ENCODE data around the gene COL24A1.
"Not testable (repeated sequence)": the region's sequence is repeated elsewhere in the genome, so short reads cannot be mapped to it uniquely, and the experiment has no call there.

The COL24A1 gene

DNA sequence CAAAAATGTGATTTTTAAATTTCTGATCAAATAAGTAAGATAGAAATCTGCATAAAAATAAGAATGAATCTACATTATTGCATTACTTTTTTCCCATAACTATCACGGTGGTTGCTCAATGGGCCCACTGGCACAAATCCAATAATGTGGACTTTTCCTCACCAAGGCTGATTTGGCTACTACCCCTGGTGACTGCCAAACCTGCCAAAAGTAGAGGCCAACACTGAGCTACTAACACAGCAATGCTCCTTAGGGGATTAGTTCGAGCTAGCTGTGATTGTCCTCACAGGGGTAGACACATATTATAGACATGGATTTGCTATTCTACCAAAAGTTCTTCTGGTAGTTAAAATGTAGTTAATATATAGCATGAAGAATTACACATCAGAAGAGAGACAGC is 340.7 kb downstream of the COL24A1 start:
- no peak for DNase-seq (ENCODE audit: low read depth, low spot score)

DNA sequence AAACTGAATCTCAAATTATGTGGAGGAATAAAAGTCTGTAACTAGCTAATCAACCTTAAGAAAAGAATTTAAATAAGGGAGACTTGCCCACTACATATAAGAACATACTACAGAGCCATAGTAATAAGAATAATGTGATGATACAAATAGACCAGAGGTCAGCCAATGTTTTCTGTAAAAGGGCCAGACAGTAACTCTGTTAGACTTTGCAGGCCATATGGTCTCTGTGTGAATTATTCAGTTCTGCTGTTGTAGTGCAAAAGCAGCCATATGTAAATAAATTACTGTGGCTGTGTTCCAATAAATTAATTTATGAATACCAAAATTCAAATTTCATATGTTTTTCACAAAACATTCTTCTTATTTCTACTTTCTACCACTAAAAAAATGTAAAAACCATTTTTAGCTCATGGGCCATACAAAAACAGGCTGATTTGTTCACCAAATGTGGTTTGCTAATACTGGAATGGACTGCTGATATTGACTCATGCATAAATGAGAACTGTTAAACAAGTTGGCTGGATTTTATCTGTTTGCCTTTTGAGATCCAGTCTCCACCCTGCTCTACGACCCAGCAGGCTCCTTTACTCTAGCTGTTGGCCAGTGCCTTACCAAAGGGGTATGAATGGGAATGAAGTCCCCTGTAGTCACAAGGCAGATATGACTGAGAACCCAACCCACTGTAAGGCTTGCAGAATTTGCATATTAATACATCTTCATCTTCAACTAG is 350.2 kb downstream of the COL24A1 start:
- no peak for DNase-seq (ENCODE audit: low read depth, low spot score)

DNA sequence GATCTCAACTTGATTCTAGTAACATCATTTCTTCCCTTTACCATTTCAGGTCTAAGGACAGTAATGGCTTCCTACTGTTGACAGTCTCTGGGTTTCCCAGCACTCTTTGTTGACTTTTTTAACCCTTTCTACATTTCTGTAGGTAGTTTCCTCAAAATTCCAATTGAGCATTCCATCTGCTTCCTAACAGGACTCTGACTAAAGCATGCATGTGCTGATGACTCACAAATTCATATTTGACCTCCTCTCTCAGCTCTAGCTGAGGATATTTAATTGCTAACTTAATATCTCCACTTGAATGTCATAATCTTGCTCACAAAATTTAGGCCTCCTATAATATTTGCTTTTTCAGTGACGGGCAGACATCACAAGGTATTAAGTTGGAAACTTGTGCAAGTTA is 355.1 kb downstream of the COL24A1 start:
- DNase-seq (ENCODE audit: low read depth, low spot score) = no peak

DNA sequence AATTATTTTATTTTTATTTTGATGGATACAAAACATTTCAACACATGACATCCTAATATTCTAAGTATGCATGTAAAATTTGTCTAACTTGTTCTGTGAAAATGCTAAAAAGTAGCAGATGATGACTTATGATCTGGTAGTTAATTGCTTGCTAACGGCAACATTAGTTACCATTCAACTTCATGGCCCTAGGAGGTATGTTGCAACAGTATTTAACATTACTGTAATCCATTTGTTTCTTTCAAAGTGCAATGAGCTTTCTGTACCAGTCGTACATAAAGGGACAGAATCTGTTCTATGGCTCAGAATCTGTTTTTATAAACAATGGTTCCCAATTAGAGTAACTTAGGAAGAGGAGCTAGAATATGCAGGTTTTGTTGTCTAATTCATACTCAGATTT is 356.8 kb downstream of the COL24A1 start:
- DNase-seq (ENCODE audit: low read depth, low spot score) = no peak

DNA sequence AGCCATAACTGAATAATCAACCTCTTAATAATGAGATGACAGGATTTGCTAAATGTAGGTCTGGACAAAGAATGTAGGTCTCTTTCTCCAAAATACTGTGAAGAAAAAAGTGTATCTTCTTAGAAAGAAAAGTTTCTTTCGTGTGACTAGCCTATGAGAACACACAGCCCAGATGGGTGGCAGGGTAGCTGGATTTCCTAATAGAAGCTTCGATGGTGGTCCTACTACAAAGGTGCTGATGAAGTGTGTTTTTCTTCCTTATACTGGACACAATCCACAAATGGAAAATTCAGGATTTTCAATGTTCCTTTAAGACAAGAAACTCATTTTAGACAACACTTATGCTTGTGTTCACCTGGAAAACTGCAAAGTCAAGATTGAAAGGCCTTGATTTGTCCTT is 358.2 kb downstream of the COL24A1 start:
- no peak for DNase-seq (ENCODE audit: low read depth, low spot score)

DNA sequence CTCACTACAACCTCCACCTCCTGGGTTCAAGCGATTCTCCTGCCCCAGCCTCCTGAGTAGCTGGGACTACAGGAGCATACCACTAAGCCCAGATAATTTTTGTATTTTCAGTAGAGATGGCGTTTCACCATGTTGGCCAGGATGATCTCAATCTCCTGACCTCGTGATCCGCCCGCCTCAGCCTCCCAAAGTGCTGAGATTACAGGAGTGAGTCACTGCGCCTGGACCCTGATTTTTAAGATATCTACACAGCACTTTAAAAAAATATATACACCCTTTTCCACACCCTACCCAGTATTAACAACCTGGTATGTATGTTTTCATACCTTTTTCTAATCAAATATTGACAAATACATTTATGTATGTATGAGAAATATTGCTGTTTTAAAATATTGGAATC is 379.6 kb downstream of the COL24A1 start:
- DNase-seq (ENCODE audit: low read depth, low spot score) = not testable (repeated sequence)

DNA sequence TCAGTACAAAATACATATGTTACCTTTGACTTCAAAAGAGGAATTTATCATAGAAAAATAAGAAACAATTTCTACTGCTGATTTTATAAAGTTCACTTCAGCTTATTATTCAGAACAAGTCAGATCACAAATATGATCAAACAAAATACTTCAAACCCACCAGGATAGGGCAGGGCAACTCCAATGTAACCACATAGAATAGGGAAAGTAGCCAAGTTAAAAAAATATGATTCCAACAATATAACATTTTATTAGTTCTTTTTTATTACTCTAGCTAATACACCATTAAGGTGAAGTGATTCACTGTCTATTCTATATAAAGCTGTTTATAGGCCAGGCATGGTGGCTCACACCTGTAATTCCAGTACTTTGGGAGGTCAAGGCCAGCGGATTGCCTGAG is 393.8 kb downstream of the COL24A1 start:
- no peak for DNase-seq (ENCODE audit: low read depth, low spot score)

DNA sequence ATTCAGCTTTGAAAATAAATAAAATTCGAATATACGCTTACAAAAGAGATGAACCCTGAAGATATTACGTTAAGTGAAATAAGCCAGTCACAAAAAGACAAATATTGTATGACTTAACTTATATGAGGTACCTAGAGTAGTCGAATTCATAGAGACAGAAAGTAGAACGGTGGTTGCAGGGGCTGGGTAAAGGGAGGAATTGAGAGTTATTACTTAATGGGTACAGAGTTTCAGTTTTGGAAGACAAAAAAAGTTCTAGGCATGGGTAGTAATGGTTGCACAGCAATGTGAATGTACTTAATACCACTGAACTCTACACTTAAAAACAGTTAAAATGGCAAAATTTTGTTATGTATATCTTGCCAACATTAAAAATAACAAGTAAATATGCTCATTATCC is 399.7 kb downstream of the COL24A1 start:
- DNase-seq (ENCODE audit: low read depth, low spot score) = no peak

DNA sequence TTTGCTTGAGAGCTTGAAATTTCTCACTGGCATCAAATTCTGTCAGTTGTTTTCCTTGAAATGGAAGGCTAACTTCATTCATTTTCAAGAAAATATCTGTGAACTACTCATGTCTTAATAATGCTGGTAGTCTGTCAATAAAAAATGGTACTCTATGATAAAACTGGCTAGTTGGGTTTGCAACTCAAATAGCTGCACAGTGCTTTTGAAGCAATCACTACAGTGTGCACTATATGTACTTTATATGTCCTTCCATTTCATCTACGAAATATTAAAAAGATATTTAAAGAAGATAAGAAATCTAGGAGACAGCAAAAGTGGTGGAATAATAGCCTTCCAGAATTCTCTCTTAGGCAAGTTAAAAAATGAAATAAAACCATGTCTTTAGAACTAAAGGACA is 408.5 kb downstream of the COL24A1 start:
- no peak for DNase-seq (ENCODE audit: low read depth, low spot score)

DNA sequence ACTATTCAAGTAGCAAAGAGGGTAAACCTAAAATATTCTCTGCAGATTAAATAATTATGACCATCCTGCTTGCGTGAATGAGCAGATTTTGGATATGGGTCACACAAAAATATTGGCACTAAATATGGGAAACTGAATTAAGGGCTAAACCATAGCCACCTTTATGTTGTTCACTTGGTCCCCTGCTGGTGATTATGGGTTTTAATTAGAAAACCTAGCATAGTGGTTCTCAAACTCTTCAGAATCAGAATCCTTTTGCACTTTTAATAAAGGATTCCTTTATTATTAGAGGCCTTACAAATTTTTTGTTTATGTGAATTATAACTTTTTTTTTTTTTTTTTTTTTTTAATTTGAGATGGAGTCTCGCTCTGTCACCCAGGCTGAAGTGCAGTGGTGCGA is 409.8 kb downstream of the COL24A1 start:
- no peak for DNase-seq (ENCODE audit: low read depth, low spot score)

DNA sequence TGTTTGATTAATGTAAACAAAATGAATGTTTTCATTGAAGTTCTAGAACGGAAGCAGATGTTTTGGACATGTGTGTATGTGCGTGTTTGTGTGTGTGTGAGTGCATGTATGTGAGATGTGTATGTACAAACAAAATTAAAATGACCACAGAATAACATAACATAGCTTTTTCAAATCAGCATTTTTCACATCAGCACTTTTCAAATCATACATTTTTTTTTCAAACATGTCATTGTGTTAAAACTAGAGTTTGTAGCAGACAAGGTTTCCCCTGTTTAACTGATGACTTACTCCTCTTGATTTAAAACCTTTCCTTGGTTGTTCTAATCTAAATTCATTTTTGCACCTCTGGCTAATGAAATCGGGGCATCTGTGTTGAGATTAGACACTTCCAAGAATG is 412.8 kb downstream of the COL24A1 start:
- no peak for DNase-seq (ENCODE audit: low read depth, low spot score)

DNA sequence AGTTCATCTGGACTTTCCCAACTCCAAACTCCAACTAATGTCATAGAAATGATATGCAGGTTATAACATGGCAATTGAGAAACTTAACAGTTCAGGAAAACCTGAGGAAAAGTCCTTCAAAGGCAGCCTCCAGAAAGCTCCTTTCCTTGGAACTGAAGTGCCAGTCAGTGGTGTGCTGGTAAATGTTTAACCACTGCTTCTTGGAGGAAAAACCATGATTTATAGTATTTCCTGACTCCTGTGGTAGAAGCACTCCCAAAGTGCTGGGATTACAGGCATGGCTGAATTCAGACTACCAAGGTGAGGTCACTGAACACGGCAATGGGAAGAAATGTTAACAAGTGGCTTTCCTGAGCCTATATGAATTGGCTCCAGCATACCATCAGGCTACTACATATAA is 421.6 kb downstream of the COL24A1 start:
- no peak for DNase-seq (ENCODE audit: low read depth, low spot score)

DNA sequence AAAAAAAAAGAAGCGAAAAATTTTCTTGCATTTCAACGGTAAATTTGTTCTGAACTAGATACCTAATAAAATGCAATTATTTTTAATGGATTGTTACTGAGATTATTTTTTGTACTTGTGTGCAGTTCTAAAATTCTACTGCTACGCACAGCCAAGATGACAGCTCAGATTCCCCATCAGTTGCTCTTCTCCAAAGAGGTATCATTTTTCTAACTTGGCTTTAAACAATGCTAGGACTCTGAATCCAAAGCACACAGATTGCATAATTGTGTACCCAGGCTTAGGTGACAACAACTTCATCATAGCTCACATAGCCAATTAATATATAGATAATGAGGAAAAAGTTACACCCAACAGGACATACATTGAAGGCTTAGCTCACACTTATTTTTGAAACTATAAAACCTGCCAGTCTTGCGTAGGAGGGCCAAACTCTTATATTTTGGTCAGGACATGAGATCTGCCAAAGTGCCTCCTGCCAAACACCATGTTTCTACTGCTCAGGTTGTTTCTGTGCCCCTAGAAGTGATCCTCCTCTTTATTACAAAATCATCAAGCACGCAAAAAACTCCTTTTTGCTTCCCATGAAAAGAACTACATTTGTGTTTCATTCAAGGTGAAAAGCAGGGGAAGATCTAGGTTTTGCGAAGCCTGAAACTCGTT is 437.8 kb downstream of the COL24A1 start:
- no peak for DNase-seq (ENCODE audit: low read depth, low spot score)

DNA sequence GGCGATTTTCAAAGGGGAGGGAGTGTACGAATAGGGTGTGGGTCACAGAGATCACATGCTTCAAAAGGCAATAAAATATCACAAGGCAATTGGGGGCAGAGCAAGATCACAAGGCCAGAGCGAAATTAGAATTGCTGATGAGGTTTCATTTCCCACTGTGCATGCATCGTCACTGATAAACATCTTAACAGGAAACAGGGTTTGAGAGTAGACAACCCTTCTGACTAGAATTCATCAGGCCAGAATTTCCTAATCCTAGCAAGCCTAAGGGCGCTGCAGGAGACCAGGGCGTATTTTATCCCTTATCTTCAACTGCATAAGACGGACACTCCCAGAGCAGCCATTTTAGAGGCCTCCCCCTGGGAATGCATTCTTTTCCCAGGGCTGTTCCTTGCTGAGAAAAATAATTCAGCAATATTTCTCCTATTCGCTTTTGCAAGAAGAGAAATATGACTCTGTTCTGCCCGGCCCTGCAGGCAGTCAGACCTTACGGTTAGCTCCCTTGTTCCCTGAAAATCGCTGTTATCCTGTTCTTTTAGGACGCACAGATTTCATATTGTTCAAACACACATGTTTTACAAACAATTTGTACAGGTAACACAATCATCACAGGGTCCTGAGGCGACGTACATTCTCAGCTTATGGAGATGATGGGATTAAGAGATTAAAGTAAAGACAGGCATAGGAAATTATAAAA is 442.0 kb downstream of the COL24A1 start:
- DNase-seq (ENCODE audit: low read depth, low spot score) = not testable (repeated sequence)

DNA sequence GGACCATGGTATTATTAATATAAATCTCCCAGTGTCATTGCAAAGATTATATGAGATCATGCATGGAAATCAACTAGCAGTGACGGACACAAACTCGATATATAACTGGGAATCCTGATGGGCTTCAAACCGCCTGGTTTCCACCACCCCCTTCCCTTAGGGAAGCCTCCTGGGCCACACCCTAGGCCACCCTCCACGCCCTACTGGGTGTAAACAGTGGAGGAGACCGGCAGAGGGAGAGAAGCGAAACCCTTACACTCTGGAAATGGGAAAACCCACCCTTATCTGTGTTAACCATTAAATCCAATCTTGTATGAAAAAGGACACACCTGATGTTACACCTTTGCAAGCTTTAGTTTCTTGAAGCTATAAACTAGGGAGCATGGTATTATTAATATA is 447.7 kb downstream of the COL24A1 start:
- DNase-seq (ENCODE audit: low read depth, low spot score) = no peak

DNA sequence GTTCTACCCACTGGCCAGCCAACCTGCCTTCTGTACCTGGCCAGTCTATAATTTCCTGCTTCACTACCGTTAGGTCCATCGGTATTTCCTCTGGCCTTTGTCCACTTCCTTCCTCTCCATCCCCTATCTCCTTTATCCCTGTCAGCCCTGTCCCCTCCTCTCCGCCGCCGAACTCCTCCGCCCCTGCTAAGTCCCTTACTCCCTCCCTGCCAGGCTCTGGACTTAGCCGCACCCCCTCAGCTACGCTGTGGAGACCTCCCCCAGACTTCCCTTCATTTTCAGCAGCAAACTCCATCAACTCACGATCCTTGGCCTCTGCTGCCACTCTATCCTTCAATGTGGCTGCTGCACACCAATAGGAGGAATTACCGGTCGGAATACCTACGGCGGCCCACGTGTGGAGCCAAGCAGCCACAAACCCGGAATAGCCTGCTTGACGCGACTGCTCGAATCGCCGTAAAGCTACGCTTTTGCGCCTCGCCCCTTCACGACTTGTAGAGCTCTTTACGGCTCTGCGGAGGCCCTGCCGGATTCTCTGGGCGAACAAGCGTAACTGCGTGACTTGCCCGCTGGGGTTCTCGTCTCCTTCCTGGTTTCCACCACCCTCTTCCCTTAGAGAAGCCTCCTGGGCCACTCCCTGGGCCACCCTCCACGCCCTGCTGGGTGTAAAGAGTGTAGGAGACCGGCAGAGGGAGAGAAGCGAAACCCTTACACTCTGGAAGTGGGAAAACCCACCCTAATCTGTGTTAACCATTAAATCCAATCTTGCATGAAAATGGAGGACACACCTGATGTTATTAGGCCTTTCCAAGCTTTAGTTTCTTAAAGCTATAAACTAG is 448.4 kb downstream of the COL24A1 start, which contains the start of gene ZNHIT6:
TSS of gene ZNHIT6 (minus strand) at position 444 of the 839 bp plus-strand sequence. CDS start at position 295, 149 bp downstream.
- DNase-seq (ENCODE audit: low read depth, low spot score) = peak; percentile 96

DNA sequence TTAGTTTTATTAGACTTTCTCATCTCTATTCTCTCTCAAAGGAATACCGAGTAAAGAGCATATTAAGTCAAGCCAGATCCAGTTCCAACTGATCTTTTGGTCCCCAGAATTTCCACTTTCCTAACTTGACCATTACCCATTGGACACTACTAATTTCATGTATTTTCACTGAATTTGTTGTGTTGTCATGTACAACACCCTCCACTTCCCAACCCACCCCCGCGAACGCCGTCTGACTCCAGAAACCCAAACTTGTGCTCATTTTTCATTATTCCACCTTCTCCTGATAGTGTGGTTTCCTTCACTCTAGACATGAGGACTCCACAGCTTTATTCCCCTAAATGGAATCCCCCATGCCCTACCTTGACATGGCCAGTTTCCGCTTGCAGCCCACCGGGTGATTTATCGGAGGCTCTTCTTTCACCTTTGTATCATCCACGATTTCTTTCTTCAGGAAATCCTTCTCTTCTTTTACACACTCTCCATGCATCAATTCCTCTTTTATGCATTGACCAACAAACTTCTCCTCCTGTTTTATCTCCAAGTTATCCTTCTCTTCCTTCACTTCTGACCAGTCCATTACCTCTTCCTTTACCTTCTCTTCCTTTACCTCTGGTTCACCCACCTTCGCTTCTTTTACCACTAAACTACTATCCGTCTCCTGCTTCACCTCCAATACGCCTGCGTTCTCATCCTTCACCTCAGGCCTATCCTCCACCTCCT is 449.1 kb downstream of the COL24A1 start:
- no peak for DNase-seq (ENCODE audit: low read depth, low spot score)

DNA sequence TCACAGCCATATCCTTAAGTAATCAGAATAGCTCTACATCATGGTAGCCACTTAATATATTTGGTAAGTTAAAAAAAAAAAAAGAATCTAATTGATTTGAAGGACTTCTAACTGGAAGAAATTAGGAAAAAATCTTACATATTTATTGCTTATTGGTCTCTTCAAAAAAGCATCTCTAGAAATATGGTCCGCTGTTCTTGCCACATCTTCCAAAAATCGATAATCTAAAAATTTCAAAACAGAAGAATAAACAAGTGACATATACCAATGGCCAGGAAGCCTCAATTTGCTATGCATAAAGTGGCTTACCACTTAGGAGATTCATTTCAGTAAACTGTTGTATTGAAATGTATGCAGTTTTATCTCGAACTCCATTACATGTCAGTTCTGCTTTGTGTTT is 450.6 kb downstream of the COL24A1 start:
- DNase-seq (ENCODE audit: low read depth, low spot score) = no peak

DNA sequence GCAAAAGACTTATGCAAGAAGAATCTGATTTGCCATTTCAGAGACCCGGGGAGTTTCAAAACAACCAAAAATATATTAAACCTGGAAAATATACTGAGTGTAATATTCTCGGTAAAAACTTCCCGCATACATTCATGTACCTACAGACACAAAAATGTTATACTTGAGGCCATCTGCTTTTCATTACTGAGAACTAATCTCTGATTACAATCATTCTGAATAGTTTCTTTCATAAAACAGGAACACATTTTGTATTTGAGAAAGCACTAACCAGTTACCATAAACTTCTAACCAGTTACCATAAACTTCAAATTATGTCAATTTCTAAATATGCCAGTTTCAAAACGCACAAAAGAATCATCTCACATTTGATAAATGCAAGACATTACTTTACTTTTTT is 456.1 kb downstream of the COL24A1 start:
- no peak for DNase-seq (ENCODE audit: low read depth, low spot score)

DNA sequence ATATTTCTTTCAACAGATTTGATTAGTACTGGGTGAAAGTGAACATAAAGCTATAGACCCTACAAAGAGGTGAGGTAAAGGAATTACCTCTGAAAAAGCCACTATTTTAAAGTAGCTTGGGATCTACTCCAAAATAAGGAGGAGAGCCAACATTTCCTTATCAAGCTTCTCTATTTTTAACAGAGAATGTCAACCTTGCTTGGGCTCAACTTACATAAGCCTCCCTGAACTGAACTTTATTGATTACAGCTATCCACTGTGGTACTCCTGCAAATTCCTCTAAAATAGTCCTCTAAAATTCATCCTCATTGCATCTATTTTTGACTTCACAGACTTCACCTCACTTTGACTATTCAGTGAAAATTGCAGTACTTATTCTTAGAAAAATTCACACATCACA is 458.7 kb downstream of the COL24A1 start:
- no peak for DNase-seq (ENCODE audit: low read depth, low spot score)

DNA sequence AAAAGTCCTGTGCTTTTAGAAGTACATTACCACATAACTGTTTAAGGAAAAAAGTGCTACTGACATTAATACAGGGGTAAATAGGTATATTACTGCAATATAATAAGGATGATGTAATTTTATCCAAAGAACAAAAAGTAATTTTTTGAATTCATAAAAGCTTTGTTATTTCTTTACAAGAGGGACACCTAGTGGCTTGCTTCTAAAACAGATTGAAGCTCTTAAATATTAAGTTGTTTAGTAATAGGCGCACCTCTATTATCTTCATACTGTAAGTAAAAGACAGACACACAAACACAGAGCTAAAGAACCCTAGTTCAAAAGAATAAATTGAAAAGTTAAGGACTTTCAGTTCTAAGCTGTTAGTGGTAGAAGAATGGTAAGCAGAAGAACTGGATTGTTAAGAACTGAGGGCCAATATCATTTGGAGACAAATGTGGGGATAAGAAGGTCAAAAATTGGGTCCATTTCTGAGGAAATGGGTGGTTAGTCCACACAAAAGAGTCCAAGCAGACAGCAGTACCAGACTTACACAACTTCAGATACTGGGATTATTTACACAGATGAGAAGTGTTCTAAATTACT is 463.8 kb downstream of the COL24A1 start:
- no peak for DNase-seq (ENCODE audit: low read depth, low spot score)

Measured in iPS DF 19.7 (cell line).